NCI-H128 (cell line): ENCODE measurements around the gene DYNC1I1.

Source experiments
- DNase-seq: peaks from one replicate; lab custom pipeline; 2025; ENCODE audit not compliant: unreplicated experiment; lab: John Stamatoyannopoulos, UW

The DYNC1I1 gene

GRCh38 chr7:96074871-96075270 is 302.5 kb downstream of the DYNC1I1 start:
- DNase-seq = no peak

- DNase-seq = peak; percentile 24
Measured at GRCh38 chr7:96075510-96076349, 303.4 kb downstream of the DYNC1I1 start.

GRCh38 chr7:96076350-96076707 is 304.0 kb downstream of the DYNC1I1 start:
- no peak for DNase-seq

DNA sequence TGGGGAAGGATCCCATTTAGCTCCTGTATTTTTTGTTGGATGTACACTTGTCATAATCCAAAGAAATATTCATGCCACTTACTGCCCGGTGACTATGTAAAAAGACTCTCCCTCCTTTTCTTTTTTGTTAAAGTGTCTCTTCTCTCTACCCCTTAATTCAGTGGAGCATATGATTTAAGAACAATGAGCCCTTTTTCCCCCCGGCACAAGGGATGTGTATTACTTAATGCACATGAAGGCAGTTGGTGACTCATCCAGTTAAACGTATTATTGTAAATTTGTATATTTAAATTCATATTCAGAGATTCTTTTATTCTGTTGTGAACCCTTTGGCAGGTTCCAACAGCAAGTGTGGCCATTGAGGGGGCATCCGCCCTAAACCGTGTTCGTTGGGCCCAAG is 307.7 kb downstream of the DYNC1I1 start:
- no peak for DNase-seq

DNA sequence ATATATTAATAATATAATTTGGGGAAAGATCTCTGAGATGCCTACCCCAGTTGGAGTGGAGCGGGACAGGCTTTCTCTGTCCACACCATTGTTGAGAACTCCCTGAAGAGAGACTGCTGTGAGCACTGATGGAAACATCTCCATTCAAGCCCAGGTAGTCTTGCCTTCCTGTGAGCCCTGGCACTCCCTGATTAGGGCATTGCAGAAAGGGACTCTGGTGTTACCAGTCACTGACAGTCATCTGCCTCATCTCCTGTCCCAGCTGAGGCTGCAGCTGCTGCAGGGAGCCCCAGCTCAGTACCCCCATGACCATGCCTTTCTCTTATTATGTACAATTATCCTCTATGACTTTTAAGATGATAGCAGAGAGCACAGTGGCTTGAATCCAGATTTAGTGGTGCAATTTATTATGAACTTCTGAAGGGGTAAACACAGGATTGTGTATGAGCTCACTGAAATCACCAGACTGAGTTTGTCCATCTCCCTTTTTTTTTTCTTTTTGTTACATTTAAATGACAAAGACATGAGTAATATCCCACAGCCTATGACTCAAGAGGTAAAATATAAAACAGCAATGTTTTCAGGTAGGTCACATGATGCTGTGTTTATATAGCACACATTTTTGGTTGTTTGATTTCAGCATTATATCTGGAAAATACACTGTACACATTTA is 312.7 kb downstream of the DYNC1I1 start:
- DNase-seq = no peak

DNA sequence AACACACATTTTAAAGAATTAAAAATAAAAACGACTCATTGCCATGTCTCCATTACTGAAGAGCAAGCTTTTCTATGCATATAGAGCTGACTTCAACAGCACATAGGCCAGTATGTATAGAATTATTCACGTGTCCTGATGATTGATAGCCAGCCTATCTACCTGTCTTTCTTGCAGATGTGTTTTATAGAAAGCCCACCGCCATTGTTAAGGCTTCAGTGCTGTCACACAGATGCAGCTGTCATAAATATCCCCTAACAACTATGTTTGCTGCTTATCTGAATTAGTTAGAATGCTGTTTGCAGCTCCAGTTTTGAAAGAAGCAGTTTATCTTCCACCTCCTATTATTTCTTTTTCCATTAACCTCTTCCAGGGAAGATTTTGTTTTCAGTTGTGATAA is 313.6 kb downstream of the DYNC1I1 start:
- DNase-seq = no peak

DNA sequence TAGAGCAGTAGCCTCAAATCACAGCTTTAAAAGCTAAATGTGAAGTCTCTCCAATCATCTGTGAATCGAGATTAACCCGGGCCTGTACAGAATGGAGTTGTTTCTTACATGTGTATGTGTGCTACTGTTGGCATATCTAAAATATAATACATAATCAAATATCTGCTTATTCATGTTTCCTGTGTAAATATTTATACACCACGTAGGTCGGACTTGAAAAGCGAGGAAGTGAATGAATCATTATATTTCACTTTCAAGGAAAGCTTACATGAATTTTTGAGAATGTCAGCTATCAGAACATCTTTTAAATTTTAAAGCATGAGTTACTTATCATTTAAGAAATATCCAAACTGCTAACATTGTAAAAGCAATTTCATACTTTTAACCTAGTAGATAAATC is 316.2 kb downstream of the DYNC1I1 start:
- no peak for DNase-seq

- DNase-seq = no peak
Measured at GRCh38 chr7:96089511-96089910, 317.2 kb downstream of the DYNC1I1 start.

- DNase-seq = no peak
Measured at GRCh38 chr7:96090756-96091155, 318.4 kb downstream of the DYNC1I1 start.

DNA sequence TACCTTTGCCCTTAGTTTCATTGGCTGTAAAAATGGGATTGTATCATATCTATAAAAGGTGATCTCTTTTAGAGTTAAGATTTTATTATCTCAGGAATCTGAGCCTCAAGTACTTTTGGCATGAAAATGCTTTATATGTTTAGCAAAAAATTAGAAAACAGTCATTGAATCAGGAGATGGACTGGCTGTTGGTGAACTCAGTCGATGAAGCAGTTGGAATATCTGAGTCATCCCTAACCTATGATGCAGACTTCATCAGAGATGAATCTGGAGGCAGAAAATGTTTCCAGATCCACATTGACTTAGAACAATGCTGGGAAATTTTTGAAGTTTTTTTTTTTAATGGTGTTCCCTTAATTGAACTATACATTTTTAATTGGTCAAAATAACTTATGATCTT is 321.1 kb downstream of the DYNC1I1 start:
- no peak for DNase-seq

DNA sequence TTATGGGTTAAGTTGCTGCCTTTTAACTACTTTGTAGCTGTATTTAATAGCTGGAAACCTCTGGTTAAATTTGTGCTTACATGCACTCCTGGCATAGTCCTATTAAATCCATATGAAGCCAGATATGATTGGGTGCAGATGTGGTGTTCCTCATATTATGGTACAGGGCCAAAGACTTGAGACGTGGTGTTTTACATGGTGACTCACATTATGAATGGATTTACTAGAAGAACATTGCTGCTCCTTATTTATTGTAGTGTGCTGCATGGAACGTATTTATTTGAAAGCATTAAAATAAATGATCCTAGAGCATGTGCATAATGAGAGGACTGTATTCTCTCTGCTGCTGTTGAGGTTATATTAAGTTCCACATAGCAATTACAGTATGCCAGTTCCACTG is 325.5 kb downstream of the DYNC1I1 start:
- DNase-seq = no peak

DNA sequence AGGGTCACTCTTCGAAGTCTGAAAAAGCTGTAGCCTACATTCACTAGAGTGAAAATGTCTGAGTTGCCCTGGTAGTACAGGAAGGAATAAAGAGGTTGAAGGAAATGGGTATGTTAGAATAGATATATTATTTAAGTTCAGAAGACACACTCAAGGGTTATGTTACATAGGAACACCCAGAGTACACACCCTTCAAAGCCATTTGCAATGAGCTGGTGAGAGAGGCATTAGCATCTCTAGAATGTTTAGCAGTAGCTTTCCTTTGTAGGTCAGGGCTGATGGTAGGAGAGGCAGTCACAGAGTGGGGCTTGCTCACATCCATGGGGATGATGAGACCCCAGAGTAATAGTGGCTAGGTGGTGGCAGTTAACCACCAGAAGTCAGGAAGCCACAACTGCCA is 328.4 kb downstream of the DYNC1I1 start:
- DNase-seq = no peak

GRCh38 chr7:96102096-96102811 is 329.9 kb downstream of the DYNC1I1 start:
- DNase-seq = no peak

DNA sequence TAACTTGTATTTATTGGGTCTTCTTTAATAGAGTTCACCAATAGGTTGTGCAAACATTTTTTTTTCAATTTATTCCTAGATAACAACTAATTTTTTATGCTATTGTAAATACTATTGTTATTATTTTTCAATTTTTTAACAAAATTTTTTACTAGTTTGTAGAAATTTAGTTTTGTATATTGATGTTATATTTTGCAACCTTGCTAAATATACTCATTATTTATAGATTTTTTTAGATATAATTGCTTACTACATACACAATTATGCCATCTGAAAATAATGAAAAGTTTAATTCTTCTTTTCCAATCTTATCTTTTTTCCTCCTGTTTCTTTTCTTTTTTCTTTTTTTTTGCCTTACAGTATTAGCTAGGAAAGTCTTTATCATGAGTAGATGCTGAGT is 332.6 kb downstream of the DYNC1I1 start:
- DNase-seq = no peak

DNA sequence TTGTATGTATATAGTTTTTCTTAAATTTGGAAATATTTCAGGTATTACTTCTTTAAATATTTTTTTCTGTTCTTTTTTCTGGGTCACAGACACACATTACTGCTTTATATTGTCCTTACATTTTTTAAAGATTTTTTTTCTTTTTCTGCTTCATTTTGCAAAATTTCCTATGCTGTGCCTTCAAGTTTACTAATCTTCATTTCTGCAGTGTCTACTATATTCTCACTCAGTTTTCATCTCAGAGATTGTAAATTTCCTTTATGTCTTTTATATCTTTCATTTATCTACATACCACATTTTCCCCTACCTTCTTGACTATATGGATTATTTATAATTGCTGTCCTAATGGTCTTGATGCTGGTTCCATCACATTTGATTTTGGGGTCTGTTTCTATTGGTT is 339.1 kb downstream of the DYNC1I1 start:
- no peak for DNase-seq

DNA sequence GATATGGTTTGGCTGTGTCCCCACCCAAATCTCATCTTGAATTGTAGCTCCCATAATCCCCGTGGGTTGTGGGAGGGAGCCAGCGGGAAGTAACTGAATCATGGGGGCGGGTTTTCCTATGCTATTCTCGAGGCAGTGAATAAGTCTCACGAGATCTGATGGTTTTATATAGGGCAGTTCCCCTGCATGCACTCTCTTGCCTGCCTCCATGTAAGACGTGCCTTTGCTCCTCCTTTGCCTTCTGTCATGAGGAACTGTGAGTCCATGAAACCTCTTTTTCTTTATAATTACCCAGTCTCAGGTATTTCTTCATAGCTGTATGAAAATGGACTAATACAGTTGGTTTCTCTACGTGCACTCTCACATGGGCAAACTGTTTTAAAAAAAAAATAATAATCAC is 341.8 kb downstream of the DYNC1I1 start:
- DNase-seq = no peak

DNA sequence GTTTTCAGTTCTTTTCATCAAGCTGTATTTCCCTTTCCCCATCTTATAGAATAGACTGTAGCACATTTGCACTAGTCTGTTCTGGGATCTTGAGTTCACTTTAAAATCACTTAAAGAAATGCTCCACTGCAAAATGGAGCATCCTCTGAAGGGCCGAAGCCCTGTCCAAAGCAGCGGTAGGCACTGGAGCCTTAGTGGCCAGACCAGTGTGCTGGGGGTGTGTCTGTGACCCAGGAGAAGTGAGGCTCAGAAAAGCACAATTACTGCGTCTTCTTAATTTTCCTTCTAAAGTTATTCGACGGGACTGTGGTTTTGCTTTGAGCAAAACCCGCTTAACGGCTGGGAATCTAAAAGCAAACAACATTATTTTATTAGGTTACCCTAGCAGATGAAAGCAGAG is 343.8 kb downstream of the DYNC1I1 start:
- no peak for DNase-seq

GRCh38 chr7:96118449-96119001 is 346.2 kb downstream of the DYNC1I1 start:
- DNase-seq = no peak

DNA sequence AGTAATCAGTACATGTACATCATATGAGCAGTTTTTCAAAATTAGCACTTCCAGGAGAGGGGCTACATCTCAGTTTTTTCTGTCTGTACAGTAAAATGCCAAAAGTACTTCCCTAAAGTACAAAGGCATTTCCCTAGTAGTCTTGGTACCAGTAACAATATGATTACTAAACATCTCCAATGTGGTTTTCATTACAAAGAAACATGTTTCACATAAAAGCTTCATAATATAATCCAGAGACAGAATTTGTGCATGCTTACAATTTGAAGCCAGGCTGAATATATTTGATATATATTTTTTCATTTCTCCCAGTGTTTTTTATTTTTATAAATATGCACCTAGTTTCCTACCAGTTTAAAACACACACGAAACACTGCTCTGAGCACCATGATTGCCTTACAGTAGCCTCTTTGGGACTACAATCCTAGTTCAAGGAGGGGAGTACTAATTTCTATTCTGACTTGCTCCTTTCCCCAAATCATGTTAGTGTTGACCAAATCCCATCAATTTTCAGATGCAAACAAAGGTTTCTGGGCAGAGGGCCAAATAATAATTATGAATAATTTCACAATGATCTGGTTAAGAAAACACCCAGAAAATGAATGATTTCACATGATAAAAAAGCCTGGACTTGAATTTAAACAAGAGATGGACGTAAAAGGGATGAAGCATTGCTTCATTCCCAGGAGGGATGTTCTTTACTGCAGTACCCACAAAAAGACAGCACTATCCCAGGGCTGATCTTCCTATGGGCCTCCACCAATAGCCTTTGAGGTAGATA is 348.3 kb downstream of the DYNC1I1 start:
- no peak for DNase-seq

DNA sequence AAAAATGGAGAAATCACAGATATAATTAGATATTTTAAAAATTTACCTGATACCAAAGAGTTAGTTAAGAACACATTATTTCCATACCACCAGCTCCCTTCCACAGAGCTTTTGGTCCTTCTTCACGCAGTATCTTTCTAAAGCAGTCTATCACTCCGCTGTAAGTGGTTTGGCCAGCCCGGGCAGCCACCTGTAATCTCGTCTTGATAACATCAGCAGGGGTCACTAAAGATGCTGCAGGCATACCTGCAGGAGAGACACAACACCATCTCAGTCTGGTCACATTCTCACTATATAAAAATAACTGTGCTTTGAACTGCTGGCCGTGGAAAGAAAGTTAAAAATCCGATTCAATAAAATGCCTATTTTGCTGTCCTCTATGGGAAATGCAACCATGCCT is 349.4 kb downstream of the DYNC1I1 start:
- DNase-seq = no peak

GRCh38 chr7:96122746-96123145 is 350.4 kb downstream of the DYNC1I1 start:
- no peak for DNase-seq
